HG02571 (cell line): Measurements from ENCODE around the gene POM121L2.

Source experiments
- ATAC-seq: cut with Tn5 transposase; IDR thresholded peaks from one replicate; pipeline ENCODE4 v1.9.1; 2021; ENCODE audit warnings: mild to moderate bottlenecking, moderate library complexity; ENCODE audit not compliant: unreplicated experiment

The POM121L2 gene

DNA sequence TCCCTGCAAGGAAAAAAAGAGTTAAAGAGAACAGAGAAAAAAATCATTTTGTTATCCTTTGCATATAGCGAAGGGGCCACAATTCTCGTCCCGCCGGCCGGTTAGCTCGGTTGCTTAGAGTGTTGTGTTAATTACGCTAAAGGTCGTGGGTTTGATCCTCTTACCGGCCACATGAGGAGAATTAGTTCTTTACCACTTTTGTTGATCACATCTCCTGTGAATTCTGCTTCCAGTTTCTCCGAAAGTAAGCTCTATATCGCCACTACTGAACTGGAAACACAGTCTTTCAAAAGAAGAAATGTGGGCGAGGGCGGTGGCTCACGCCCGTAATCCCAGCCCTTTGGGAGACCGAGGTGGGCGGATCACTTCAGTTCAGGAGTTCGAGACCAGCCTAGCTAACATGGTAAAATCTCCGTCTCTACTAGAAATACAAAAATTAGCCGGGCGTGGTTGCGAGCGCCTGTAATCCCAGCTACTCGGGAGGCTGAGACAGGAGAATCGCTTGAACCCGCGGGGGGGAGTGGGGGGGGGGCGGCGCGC lies 51.2 kb downstream of the POM121L2 start:
- ATAC-seq: no peak

DNA sequence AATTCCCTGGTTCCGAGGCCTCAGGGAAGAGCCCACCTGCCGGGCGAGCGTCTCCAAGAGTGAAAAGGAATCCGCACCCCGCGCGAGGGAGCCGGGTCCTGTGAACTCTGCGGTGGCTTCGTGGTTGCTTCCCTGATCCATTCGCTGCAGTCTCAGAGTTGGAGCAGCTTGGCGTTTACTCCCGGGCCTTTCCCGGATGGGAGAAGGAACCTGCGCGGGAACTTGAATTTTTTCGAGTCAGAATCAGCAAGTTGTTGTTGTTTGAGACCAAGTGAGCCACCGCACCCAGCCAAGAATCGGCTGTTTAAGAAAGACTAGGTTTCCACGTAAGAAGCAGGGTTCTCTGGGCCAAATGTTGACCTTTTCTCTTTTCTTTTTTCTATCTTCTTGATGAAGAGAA lies 51.7 kb downstream of the POM121L2 start:
- no peak for ATAC-seq
